SK-N-SH (cell line): ENCODE measurements around the gene QSOX2. TPM values are rescaled to one million over a fixed set of nuclear protein-coding genes. Genes with fewer than 3 reads are reported as not detected.

ENCODE experiments used
- CTCF ChIA-PET: fragments of 300-600, 350-600 bp; formaldehyde crosslinking; extraction: SDS; loops from one replicate; lab custom pipeline; 2021; lab: Yijun Ruan, JAX
- POLR2A ChIA-PET: fragments of 350-600 bp; sonication (Branson Sonifier 250); formaldehyde crosslinking; extraction: SDS; loops from one replicate; lab custom pipeline; 2020; ENCODE audit warnings: antibody characterized with exemption, inconsistent platforms; lab: Yijun Ruan, JAX
- DNase-seq: peaks from one replicate; pipeline ENCODE4 v3.0.0; 2012
- H2AFZ ChIP-seq: fragments of 200-600 bp; sonication (generic); 2 replicates; pipeline ENCODE4 v1.8.1; 2016; ENCODE audit warnings: antibody characterized with exemption, mild to moderate bottlenecking, low read depth
- H3F3A ChIP-seq: fragments of 200-600 bp; sonication (generic); replicated peaks from 2 replicates; pipeline ENCODE3; 2016; ENCODE audit warnings: antibody characterized with exemption, mild to moderate bottlenecking; ENCODE audit not compliant: insufficient read depth
- H3K27ac ChIP-seq, 2 experiments: fragments of 200-500 bp in 1 of 2; fragments of 200-600 bp in 1 of 2; sonication (Bioruptor generic) in 1 of 2; sonication (generic), shearing (Covaris generic) in 1 of 2; 2 replicates each; pipeline versions ENCODE4 v1.5.1 to v1.6.1; 2014 to 2016; ENCODE audit warnings: low read depth in 2 of 2, inconsistent platforms in 1 of 2, low read length in 1 of 2, mild to moderate bottlenecking in 1 of 2, mixed read lengths in 1 of 2
- H3K27me3 ChIP-seq: fragments of 200-600 bp; sonication (generic), shearing (Covaris generic); 2 replicates; pipeline ENCODE4 v1.6.1; 2016; ENCODE audit warnings: mixed run types; ENCODE audit not compliant: insufficient read depth
- H3K36me3 ChIP-seq, 2 experiments: fragments of 200-500 bp in 1 of 2; fragments of 200-600 bp in 1 of 2; sonication (Bioruptor generic) in 1 of 2; sonication (generic) in 1 of 2; replicated peaks in 1 of 2; 2 replicates each; pipeline versions ENCODE3 to v1.5.1; 2014 to 2016; ENCODE audit warnings: low read length in 1 of 2, mild to moderate bottlenecking in 1 of 2; ENCODE audit not compliant: insufficient read depth in 2 of 2, control insufficient read depth in 1 of 2
- H3K4me1 ChIP-seq, 2 experiments: fragments of 200-500 bp in 1 of 2; fragments of 200-600 bp in 1 of 2; sonication (Bioruptor generic) in 1 of 2; sonication (generic), shearing (Covaris generic) in 1 of 2; 2 replicates each; pipeline versions ENCODE4 v1.5.1 to v1.6.1; 2014 to 2016; ENCODE audit warnings: low read depth in 1 of 2, low read length in 1 of 2, mixed run types in 1 of 2; ENCODE audit not compliant: insufficient read depth in 2 of 2, control insufficient read depth in 1 of 2
- H3K4me2 ChIP-seq: fragments of 200-600 bp; sonication (generic), shearing (Covaris generic); 2 replicates; pipeline ENCODE4 v1.6.1; 2017; ENCODE audit warnings: mixed run types
- H3K4me3 ChIP-seq, 2 experiments: fragments of 200-500 bp in 1 of 2; fragments of 200-600 bp in 1 of 2; sonication (Bioruptor generic) in 1 of 2; sonication (generic), shearing (Covaris generic) in 1 of 2; 2 replicates each; pipeline versions ENCODE4 v1.5.1 to v1.8.1; 2014 to 2016; ENCODE audit warnings: low read depth in 2 of 2, inconsistent platforms in 1 of 2, low read length in 1 of 2, mild to moderate bottlenecking in 1 of 2, mixed read lengths in 1 of 2, moderate library complexity in 1 of 2
- H3K79me2 ChIP-seq: fragments of 200-600 bp; sonication (generic); 2 replicates; pipeline ENCODE4 v1.8.1; 2017; ENCODE audit warnings: mild to moderate bottlenecking; ENCODE audit not compliant: insufficient read depth
- H3K9ac ChIP-seq: fragments of 200-600 bp; sonication (generic); 2 replicates; pipeline ENCODE4 v1.6.1; 2017; ENCODE audit warnings: mixed run types
- H3K9me2 ChIP-seq: fragments of 200-600 bp; sonication (generic); 2 replicates; pipeline ENCODE4 v1.6.1; 2017; ENCODE audit warnings: mixed run types
- H3K9me3 ChIP-seq: fragments of 200-600 bp; sonication (generic); 2 replicates; pipeline ENCODE4 v1.6.1; 2017; ENCODE audit warnings: mixed run types, mild to moderate bottlenecking, moderate library complexity
- H4K20me1 ChIP-seq: fragments of 200-600 bp; sonication (generic); 2 replicates; pipeline ENCODE4 v1.6.1; 2017; ENCODE audit warnings: mild to moderate bottlenecking, mixed run types; ENCODE audit not compliant: insufficient read depth
- ELF1 ChIP-seq: IDR thresholded peaks from 2 replicates; pipeline ENCODE4 v1.4.0; 2012
- FOSL2 ChIP-seq: IDR thresholded peaks from 2 replicates; pipeline ENCODE4 v1.4.0; 2012; ENCODE audit warnings: low read depth, mild to moderate bottlenecking, moderate library complexity, borderline replicate concordance
- FOXM1 ChIP-seq: IDR thresholded peaks from 2 replicates; pipeline ENCODE4 v1.4.0; 2012; ENCODE audit warnings: low read depth, mild to moderate bottlenecking
- GABPA ChIP-seq: IDR thresholded peaks from 2 replicates; pipeline ENCODE4 v1.4.0; 2012; ENCODE audit warnings: low read depth, mild to moderate bottlenecking
- GATA2 ChIP-seq: sonication (generic); formaldehyde crosslinking; IDR thresholded peaks from 2 replicates; pipeline ENCODE4 v1.5.0; 2020; ENCODE audit warnings: mild to moderate bottlenecking, missing genetic modification reagents
- JUND ChIP-seq: IDR thresholded peaks from 2 replicates; pipeline ENCODE4 v1.4.0; 2012
- MEF2A ChIP-seq: IDR thresholded peaks from 2 replicates; pipeline ENCODE4 v1.4.0; 2012; ENCODE audit warnings: low read depth, borderline replicate concordance
- RAD21 ChIP-seq: IDR thresholded peaks from 2 replicates; pipeline ENCODE4 v1.6.1; 2012; ENCODE audit warnings: mild to moderate bottlenecking, low read length
- RXRA ChIP-seq: IDR thresholded peaks from 2 replicates; pipeline ENCODE4 v1.4.0; 2012; ENCODE audit warnings: low read depth, mild to moderate bottlenecking, borderline replicate concordance
- SMC3 ChIP-seq: IDR thresholded peaks from 2 replicates; pipeline ENCODE4 v1.6.1; 2012; ENCODE audit warnings: low read depth, low read length, improper control_type of control experiment
- TCF12 ChIP-seq: IDR thresholded peaks from 2 replicates; pipeline ENCODE4 v1.4.0; 2012
- WGBS: methylation state at CpG from one replicate; pipeline ENCODE4 v1.1.6; 2017; ENCODE audit warnings: low lambda C conversion rate; 5-methylcytosine and 5-hydroxymethylcytosine counted together
- polyA plus RNA-seq, 3 experiments: library from polyadenylated mRNA; depleted of rRNA; stranded (reverse); fragments of >200 nt; gene quantifications; 2 replicates each; pipeline ENCODE4 v1.2.3, GENCODE V29; 2012
- TF ChIP-seq, protein P1 (sequence below): IDR thresholded peaks from 2 replicates; pipeline ENCODE4 v1.6.1; 2012; ENCODE audit warnings: mild to moderate bottlenecking, low read depth, low read length, moderate library complexity
- TF ChIP-seq, protein P2 (sequence below): IDR thresholded peaks from 2 replicates; pipeline ENCODE4 v1.4.0; 2012; ENCODE audit warnings: low read depth, borderline replicate concordance
- TF ChIP-seq, protein P3 (sequence below): fragments of 200-600 bp; sonication (generic); IDR thresholded peaks from 2 replicates; pipeline ENCODE4 v1.6.1; 2017; ENCODE audit warnings: antibody characterized with exemption, mild to moderate bottlenecking, moderate library complexity

QSOX2 gene
- polyA plus RNA-seq, 1 of the 3 experiments (the other 2 are of a cell fraction): 26.6 TPM

DNA sequence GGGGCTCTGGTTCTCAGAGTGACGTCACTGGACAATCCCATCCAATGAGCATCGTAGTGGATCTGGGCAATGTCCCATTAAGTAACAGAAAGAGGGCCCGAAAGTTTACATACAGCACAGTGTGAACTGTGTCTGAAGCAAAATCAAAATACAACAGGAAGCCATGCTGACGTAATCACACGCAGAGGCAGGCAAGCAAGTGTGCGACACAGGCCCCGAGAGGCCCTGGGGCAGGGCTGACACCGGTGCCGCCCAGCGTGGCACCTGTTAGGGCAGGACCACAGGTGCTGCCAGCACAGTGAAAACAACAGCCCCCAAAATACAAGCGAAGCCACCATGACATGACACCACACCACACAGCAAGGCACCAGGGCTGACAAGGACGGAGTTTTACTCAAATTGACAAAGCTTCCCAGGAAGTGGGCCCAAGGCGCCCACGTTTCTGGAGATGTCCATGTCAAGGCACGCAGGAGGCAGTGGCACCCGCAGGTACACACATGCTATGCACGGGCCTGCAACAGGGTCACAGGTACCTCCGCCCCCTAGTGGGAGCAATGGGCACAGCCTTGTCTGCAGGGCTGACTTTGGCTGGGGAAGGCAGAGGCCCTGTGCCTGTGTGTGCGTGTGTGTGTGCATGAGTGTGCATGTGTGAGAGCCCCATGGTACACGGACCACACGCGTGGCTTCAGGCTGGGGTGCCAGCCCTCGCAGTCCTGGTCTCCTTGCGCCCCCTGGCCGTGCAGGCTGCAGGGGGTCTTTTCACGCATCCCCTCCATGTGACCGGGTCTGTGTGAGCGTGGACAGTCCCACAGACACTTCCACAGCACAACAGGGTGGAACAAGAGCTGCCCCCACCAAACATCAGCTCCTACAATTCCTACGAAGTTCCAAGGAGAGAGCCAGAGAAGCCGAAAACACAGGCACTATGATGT is 19.6 kb downstream of the QSOX2 start:
- DNase-seq: peak; percentile 88
- POLR2A ChIA-PET: no interaction called here
- 74% methylated on average over 13 of the region's 30 CpGs for WGBS
- TF ChIP-seq, protein P1, sequence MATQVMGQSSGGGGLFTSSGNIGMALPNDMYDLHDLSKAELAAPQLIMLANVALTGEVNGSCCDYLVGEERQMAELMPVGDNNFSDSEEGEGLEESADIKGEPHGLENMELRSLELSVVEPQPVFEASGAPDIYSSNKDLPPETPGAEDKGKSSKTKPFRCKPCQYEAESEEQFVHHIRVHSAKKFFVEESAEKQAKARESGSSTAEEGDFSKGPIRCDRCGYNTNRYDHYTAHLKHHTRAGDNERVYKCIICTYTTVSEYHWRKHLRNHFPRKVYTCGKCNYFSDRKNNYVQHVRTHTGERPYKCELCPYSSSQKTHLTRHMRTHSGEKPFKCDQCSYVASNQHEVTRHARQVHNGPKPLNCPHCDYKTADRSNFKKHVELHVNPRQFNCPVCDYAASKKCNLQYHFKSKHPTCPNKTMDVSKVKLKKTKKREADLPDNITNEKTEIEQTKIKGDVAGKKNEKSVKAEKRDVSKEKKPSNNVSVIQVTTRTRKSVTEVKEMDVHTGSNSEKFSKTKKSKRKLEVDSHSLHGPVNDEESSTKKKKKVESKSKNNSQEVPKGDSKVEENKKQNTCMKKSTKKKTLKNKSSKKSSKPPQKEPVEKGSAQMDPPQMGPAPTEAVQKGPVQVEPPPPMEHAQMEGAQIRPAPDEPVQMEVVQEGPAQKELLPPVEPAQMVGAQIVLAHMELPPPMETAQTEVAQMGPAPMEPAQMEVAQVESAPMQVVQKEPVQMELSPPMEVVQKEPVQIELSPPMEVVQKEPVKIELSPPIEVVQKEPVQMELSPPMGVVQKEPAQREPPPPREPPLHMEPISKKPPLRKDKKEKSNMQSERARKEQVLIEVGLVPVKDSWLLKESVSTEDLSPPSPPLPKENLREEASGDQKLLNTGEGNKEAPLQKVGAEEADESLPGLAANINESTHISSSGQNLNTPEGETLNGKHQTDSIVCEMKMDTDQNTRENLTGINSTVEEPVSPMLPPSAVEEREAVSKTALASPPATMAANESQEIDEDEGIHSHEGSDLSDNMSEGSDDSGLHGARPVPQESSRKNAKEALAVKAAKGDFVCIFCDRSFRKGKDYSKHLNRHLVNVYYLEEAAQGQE: no peak
- no peak for TF ChIP-seq GATA2 (CRISPR knock-in tag)
- TF ChIP-seq SMC3: peak; percentile 65
- TF ChIP-seq ELF1: no peak
- TF ChIP-seq, protein P2, sequence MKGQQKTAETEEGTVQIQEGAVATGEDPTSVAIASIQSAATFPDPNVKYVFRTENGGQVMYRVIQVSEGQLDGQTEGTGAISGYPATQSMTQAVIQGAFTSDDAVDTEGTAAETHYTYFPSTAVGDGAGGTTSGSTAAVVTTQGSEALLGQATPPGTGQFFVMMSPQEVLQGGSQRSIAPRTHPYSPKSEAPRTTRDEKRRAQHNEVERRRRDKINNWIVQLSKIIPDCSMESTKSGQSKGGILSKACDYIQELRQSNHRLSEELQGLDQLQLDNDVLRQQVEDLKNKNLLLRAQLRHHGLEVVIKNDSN: no peak
- TF ChIP-seq, protein P3, sequence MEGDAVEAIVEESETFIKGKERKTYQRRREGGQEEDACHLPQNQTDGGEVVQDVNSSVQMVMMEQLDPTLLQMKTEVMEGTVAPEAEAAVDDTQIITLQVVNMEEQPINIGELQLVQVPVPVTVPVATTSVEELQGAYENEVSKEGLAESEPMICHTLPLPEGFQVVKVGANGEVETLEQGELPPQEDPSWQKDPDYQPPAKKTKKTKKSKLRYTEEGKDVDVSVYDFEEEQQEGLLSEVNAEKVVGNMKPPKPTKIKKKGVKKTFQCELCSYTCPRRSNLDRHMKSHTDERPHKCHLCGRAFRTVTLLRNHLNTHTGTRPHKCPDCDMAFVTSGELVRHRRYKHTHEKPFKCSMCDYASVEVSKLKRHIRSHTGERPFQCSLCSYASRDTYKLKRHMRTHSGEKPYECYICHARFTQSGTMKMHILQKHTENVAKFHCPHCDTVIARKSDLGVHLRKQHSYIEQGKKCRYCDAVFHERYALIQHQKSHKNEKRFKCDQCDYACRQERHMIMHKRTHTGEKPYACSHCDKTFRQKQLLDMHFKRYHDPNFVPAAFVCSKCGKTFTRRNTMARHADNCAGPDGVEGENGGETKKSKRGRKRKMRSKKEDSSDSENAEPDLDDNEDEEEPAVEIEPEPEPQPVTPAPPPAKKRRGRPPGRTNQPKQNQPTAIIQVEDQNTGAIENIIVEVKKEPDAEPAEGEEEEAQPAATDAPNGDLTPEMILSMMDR: peak; percentile 84
- peak; percentile 63 for TF ChIP-seq RAD21
- TF ChIP-seq, all 33 proteins: peak for 3
- peaks cover 41% of the 10 kb centered on the region for H4K20me1 ChIP-seq
- H3K4me1 ChIP-seq: peaks cover 0 to 5% of the 10 kb centered on the region in 2 experiments; a peak in 1 of 4 replicates
- no peak overlapping the region for H2AFZ ChIP-seq
- peaks cover 0 to 31% of the 10 kb centered on the region in 2 experiments for H3K36me3 ChIP-seq
- H3K79me2 ChIP-seq: peaks cover 11% of the 10 kb centered on the region; the same call in 1 of the 2 replicates
- no peaks in the 10 kb centered on the region for H3K27me3 ChIP-seq
- H3K9me2 ChIP-seq: no peaks in the 10 kb centered on the region
- no peak overlapping the region; a peak in 1 of 4 replicates for H3K4me3 ChIP-seq
- H3K9ac ChIP-seq: no peak overlapping the region
- H3K4me2 ChIP-seq: no peak overlapping the region
- CTCF ChIA-PET: interaction anchor here (0.6 to 5.3 kb wide), 29 partner anchors 9 to 483 kb away, joined by 3 to 50 read pairs (median 5); partner anchors contain the start of gene TMEM250
- peaks cover 4% of the 10 kb centered on the region for H3F3A ChIP-seq
- H3K9me3 ChIP-seq: no peaks in the 10 kb centered on the region
- H3K27ac ChIP-seq: no peak overlapping the region

DNA sequence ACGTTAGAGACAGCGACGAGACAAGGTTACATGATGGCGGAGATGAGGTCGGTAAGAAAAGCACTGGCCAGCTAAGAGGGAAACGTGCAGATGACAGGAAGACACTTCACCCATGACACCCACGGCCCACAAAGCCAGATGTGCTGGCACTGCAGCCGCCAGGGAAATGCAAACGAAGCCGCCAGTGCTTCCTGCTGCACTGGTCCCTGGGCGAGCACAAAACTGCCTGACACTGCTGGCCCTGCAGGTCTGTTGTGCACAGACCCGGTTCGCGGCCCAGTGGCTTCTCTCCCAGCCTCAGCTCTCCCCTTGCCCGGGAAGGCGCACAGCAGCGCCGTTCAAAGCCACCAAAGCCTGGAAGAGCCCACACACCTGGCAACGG is 20.3 kb downstream of the QSOX2 start:
- H2AFZ ChIP-seq: no peak overlapping the region
- H3K27me3 ChIP-seq: no peaks in the 10 kb centered on the region
- H3K9ac ChIP-seq: no peak overlapping the region
- no peak overlapping the region for H3K4me3 ChIP-seq
- H3K4me2 ChIP-seq: no peak overlapping the region
- CTCF ChIA-PET: interaction anchor here (0.6 to 5.3 kb wide), 23 partner anchors 9 to 484 kb away, joined by 3 to 50 read pairs (median 6); partner anchors contain the start of gene TMEM250
- H4K20me1 ChIP-seq: peaks cover 46% of the 10 kb centered on the region
- no peak for DNase-seq
- WGBS: 95% methylated on average over 10 of the region's 19 CpGs
- TF ChIP-seq MEF2A: no peak
- no peak for TF ChIP-seq TCF12
- TF ChIP-seq, protein P3: no peak
- TF ChIP-seq JUND: no peak
- TF ChIP-seq GATA2 (CRISPR knock-in tag): no peak
- no peak for TF ChIP-seq FOSL2
- TF ChIP-seq GABPA: no peak
- no peak for TF ChIP-seq RXRA
- no peak for TF ChIP-seq FOXM1
- no peaks in the 10 kb centered on the region for H3K9me2 ChIP-seq
- peaks cover 0 to 31% of the 10 kb centered on the region in 2 experiments for H3K36me3 ChIP-seq
- H3K9me3 ChIP-seq: no peaks in the 10 kb centered on the region
- POLR2A ChIA-PET: no interaction called here
- peaks cover 0 to 5% of the 10 kb centered on the region in 2 experiments; a peak in 1 of 4 replicates for H3K4me1 ChIP-seq
- H3K79me2 ChIP-seq: peaks cover 11% of the 10 kb centered on the region; the same call in 1 of the 2 replicates
- peaks cover 4% of the 10 kb centered on the region for H3F3A ChIP-seq
- no peak overlapping the region for H3K27ac ChIP-seq
